GM10847 (cell line): ENCODE measurements around the gene SGSH.

Source experiments
- POLR2A ChIP-seq: IDR thresholded peaks from 2 replicates; pipeline ENCODE4 v1.6.1; 2011; ENCODE audit not compliant: insufficient read length; ENCODE audit errors: extremely low read depth

Gene SGSH

GRCh38 chr17:80166446-80166845 is 53.7 kb downstream of the SGSH start:
- TF ChIP-seq POLR2A, result no peak

DNA sequence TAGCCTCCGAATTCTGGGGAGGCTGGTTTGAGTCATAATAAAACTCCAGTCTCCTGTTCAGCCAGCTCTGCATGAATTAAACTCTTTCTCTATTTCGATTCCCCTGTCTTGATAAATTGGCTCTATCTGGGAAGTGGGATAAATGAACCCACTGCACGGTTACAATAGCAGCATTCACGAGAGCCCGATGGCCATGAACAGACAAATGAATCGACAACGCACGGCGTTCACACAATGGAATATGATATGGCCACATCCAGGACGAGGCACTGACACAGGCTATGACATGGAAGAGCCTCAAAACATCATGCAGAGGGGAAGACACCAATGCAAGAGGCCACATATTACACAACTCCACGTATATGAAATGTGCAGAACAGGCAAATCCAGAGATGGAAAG is 55.9 kb downstream of the SGSH start:
- TF ChIP-seq POLR2A, result no peak

DNA sequence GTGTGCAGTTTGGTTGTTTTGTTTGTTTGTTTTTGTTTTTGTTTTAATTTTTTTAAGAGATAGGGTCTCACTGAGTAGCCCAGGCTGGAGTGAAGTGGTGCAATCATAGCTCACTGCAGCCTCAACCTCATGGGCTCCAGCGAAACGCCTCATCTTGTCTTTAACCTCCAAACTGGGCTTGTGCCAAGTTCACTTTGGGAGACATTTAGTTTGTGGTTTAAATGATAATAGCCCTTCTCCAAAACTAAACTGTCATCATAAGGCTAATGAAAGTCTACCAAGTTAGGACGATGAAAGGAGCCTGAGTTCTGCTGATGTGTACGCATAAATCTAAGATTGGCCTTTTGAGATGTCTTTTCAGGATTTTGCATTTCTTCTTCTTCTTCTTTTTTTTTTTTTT is 56.8 kb downstream of the SGSH start:
- TF ChIP-seq POLR2A, result no peak

DNA sequence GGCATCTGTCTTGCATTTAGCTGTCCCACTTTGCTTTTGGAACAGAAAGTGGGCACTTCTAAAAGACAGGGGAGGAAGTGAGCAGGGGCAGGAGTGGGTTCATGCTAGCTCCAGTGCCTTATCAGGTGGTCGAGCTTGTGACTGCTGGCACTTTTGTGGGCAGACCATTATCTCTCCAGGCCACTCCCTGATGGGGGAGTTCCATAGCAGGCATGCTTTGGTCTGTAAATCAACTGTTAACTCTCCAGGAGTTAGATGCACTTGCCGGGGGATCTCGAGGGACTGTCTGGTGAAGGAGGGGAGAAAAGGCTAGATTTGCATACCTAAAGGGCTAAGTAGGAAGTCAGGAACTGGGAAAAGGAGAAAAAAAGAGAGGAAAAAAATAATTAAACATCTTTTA is 59.6 kb downstream of the SGSH start:
- TF ChIP-seq POLR2A, result no peak
